GM19239 (cell line): ENCODE results near the gene RAB7B.
"Not testable (repeated sequence)": the region's sequence is repeated elsewhere in the genome, so short reads cannot be mapped to it uniquely, and the experiment has no call there.

Experiments used
- DNase-seq: peaks from one replicate; pipeline ENCODE4 v3.0.0; 2011; ENCODE audit warnings: low spot score; ENCODE audit not compliant: insufficient read length
- FAIRE-seq: peaks from 2 replicates; lab custom pipeline; 2011; peaks lifted over from hg19 to GRCh38; lab: Jason Lieb, UNC

RAB7B gene, protein sequence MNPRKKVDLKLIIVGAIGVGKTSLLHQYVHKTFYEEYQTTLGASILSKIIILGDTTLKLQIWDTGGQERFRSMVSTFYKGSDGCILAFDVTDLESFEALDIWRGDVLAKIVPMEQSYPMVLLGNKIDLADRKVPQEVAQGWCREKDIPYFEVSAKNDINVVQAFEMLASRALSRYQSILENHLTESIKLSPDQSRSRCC

DNA sequence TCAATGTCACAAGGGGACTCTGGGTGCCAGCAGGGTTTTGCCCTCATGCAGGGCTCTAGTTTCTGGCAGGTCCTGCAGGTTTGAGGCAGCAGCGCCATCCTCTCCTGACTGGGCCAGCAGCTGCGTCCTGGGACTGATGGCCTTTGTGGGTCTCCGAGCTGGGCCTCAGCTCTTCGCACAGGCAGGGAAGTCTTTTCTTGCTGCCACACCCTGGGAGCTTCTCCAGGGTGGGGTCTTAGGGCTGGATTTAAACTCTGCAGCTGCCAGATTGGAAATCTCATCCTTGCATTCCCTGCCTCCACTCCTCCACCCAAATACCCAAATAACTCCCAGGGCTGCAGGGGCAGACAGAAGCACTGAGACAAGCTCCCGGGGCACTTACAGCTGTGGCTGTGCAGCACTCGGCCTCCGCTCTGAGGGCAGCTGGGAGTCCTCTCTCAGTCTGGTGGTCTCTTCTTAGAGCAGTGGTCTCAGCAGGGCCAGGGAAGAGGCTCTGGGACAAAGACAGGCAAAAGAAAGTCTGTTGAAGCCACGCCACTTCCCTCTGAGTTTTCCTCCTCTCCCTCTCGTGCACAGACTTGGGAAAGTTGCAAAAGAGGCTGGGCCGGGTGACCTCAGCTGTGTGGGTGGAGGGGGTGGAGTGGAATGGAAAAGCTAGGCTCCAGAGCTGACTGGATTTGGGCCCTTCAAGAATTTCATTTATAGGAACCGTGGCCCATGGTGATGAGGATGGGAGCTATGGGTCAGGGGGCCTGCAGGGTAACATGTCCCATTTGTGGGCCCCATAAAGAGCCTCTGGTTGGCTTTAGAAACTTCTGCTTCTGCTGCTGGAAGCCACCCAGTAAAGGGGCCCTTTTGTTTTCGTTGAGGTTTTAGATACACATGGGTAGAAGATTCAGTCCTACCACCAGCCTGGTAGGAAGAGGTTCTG lies at the start of gene RAB7B:
Gene RAB7B, minus strand, starts transcription at position 525 of the 931 bp plus-strand sequence. CDS start 9,260 bp downstream, outside the sequence.
- FAIRE-seq = no peak
- DNase-seq = no peak

DNA sequence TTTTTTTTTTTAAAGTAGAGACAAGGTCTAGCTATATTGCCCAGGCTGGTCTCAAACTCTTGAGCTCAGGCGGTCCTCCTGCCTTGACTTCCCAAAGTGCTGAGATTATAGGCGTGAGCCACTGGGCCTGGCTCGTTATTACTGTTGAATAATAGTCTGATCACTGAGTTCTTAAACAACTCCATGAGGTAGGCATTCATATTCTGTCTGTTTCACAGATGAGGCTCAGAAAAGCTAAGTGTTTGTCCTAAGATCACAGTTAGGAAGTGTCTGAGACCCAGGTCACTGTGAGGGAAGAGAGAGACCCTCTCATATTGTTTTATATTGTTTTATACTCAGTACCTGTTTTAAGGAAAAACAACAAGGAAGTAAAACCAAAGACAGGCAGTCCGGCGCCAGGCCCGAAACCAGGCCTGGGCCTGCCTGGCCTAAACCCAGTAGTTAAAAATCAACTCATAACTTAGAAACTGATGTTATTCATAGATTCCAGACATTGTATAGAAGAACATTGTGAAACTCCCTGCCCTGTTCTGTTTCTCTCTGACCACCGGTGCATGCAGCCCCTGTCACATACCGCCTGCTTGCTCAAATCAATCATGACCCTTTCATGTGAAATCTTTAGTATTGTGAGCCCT lies 49.2 kb upstream of the RAB7B start:
- peak; percentile 64 for FAIRE-seq
- not testable (repeated sequence) for DNase-seq

- FAIRE-seq (peak; percentile 96), DNase-seq (no peak)
Measured at GRCh38 chr1:206050655-206051235, 47.5 kb upstream of the RAB7B start.

DNA sequence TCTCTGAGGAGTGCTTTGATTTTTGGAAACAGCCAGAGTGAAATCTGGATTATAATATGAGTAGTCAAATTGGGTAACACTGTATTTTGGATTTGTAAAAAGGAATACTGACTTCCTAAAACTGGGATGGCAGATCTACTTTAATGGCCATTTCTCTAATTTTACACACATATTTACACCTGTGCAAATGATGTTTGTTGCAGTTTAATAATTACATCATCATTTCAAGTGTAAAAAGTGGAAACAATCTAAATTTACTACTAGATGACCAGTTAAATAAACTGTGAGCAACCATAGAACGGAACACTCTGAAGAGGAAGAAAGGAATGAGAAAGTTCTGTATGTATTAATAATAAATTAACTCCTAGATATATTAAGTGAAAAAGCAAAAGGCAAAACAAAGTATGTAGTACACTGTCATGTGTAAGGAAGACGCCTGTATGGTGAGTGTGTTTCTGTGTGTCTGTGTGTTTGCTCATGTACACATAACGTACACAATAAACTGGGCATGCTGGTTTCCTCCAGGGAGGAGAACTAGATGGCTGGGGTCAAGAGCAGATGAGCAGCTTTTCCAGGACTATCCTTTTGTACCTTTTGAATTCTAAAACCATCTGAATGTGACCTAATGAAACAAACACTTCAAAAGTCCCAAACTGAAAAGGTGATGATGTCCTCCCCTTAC lies 46.9 kb upstream of the RAB7B start:
- DNase-seq = no peak
- FAIRE-seq = no peak

DNA sequence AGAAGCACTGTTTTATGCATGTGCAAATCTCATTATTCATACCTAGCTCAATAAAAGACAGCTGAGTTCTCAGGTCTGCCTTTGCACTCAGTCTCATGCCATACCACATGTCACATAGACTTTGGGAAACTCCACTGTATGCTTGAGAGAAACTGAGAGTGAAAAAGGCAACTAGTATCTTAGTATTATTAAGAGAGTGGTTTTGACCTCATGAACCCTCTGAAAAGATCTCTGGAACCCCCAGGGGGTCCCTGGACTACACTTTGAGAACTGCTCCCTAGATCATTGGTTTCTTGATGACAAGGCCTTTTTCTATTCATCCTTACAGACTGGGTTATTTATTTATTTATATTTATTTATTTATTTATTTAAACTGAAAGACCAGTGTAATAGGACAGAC lies 46.1 kb upstream of the RAB7B start:
- DNase-seq (no peak), FAIRE-seq (peak; percentile 94)

GRCh38 chr1:206048582-206048981 lies 45.4 kb upstream of the RAB7B start:
- FAIRE-seq (no peak), DNase-seq (no peak)

DNA sequence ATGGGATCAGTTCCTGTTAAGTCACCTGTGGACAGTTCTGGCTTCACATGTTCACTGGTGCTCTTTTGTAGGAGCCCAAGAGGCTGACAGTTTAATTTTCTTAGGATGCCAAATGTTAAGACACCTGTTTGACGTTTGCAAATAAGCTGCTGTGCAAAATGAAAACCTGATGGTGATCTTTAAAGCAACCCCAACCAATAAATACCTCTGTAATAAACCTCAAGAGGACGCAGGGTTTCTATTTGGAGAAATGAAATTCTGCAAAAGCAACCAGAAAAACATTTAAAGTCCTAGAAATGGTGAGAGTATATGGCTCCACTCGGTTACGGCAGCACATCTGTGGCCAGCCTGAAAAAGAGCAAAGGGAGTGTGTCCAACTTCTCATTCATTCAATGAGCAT lies 44.1 kb upstream of the RAB7B start:
- peak; percentile 86 for FAIRE-seq
- no peak for DNase-seq

GRCh38 chr1:206041640-206042039 lies 38.4 kb upstream of the RAB7B start:
- DNase-seq = no peak
- FAIRE-seq = peak; percentile 26

- no peak for FAIRE-seq
- no peak for DNase-seq
Measured at GRCh38 chr1:206040328-206040727, 37.1 kb upstream of the RAB7B start.

GRCh38 chr1:206039046-206039973 lies 36.1 kb upstream of the RAB7B start:
- DNase-seq (no peak), FAIRE-seq (no peak)

DNA sequence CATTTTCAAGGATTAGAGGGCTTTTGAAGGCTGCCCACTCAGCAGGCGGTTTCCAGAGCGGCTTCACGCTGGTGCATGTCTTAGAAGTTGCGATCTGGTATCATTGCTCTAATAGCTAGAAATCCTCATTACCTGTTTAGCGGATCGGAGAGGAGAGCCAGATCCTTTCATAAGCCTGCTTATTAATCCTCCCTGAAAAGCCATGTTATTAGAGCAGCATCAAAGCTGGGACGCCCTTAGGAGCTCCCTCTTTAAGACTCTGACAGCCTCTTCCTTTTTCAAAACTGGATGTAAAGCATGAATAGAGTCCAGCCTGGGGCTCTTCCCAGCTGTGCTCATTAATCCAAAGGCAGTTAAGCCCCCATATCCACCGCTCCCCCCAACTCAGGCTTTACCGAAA lies 34.4 kb upstream of the RAB7B start:
- DNase-seq (no peak), FAIRE-seq (peak; percentile 35)

DNA sequence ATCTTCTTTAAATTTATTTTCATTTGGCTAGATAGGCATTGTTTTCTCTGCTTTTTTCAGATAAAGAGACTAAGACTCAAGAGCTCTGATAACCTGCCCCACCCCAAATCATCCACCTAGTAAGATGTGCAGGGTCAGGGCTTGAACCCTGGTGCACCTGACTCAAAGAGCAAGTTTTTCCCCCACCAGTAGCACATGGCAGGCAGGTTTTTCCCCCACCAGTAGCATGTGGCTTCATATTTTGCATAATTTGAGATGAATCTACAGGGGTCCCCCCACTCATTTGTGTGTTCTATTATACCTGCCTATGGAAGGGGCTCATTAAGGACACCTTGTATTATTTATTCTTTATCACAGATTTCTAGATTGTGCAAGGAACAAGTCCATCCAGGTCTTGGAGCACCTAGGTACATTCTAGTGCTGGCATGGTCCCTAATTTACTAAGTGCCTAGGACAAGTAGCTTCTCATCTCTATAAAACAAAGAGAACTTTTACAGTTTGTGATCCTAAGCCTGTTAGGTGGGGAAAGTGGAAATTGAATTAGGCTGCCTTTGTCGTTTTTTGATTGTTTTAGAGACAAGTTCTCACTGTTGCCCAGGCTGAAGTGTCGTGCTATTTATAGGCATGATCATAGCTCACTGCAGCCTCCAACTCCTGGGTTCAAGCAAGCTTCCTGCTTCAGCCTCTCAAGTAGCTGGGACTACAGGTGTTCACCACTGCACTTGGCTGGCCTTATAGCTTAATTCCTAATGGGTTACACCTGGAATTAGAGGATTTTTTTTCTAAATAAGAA lies 33.7 kb upstream of the RAB7B start:
- FAIRE-seq (peak; percentile 79), DNase-seq (no peak)

DNA sequence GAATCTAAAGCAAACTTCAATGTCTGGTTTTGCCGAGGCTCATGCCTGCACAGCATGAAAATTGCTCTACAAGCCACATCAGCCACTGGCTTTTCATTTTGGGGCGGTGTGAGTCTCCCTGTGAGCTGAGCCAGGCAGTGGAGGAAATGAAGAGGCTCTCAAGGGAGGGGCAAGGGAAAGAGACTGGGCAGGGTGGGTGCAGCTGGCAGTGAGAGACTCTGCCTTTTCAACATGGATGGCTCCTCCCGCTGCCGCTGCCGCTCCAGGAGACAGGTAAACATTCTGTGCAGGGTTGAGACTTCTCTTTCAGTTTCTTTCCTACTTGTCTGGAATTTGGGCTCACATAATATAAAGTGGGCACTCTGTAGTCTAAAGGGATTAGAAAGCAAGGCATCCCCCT lies 31.8 kb upstream of the RAB7B start:
- no peak for DNase-seq

GRCh38 chr1:206032380-206033140 lies 29.4 kb upstream of the RAB7B start:
- DNase-seq (no peak), FAIRE-seq (no peak)

More for the DNA sequence above, 31.8 kb upstream of the RAB7B start:
- no peak for FAIRE-seq

DNA sequence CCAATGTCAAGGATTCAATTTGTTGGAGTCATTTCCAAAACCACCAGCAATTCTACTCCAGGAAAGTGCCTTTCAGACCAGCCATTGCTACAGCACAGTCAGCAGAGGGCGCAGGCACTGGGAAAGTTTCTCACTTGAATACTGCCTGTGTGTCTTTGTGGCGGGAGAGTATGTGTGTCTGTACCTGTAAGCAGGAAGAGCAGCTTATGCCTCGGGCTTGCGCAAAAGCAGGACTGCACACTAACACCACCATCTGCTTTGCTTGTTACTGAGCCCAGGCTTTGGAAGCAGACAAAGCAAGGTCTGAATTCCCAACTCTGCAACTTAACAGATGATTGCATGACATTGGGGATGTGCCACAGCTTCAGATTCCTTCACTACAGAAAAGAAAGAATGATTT lies 27.5 kb upstream of the RAB7B start:
- DNase-seq = peak; percentile 44
- FAIRE-seq = peak; percentile 96

DNA sequence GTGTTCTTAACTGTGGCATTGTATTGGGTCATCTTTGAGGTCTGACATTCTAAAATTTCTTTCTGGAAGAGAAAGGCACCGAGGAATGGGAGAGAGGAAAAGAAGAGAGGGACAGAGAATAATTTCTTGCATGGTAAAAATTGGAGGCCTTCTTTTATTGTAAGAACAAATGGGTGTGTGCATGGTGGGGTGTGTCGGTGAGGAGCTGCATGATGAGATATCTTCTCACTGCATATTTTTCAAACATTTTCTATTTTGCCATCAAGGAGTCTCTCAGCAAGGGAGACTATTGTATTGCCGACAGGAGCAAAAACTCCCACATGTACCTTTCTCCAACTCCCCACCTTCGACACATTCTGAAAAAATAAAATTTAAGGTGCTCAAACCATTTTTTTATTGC lies 27.0 kb upstream of the RAB7B start:
- no peak for FAIRE-seq
- DNase-seq = no peak

- DNase-seq (no peak), FAIRE-seq (no peak)
Measured at GRCh38 chr1:206029484-206029883, 26.3 kb upstream of the RAB7B start.
